Dedifferentiated amniotic fluid mesenchymal stem cell (primary cell): ENCODE data around the gene KRTAP2-1.
"Not testable (repeated sequence)": the region's sequence is repeated elsewhere in the genome, so short reads cannot be mapped to it uniquely, and the experiment has no call there.

Experiments used
- DNase-seq: peaks from one replicate; pipeline ENCODE4 v3.0.0-alpha.2; 2016; ENCODE audit errors: extremely low spot score

The KRTAP2-1 gene

DNA sequence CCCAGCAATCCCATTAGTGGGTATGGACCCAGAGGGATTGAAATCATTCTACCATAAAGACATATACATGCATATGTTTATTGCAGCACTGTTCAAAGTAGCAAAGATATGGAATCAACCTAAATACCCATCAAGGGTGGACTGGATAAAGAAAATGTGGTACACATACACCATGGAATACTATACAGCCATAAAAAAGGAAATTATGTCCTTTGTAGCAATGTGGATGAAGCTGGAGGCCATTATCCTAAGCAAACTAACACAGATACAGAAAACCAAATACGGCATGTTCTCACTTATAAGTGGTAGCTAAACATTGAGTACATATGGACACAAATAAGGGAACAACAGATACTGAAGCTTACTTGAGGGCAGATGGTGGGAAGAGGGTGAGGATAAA, 10.4 kb upstream of the KRTAP2-1 start:
- no peak for DNase-seq

DNA sequence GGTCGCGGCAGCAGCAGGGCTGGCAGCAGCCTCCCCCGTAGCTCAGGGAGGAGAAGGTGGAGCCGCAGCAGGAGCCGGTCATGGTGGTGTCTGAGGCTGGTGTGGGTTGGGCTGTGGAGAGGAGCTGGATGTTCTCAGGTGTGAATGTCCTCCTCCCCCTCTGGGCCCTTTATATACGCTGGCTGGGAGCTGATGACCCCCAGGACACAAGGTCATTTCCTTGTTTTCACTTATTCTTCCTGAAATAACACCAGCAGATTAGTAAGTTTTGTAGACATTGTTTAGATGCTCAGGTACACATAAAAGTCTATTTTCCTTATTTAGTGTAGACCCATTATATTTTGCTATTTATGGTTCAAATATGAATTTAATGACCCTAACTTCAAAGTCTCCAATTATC, 8.0 kb upstream of the KRTAP2-1 start, which contains the start of gene KRTAP2-2:
Gene KRTAP2-2 (minus strand): TSS at position 101 of the 400 bp plus-strand sequence. CDS start 19 bp downstream, at position 82.
- not testable (repeated sequence) for DNase-seq

DNA sequence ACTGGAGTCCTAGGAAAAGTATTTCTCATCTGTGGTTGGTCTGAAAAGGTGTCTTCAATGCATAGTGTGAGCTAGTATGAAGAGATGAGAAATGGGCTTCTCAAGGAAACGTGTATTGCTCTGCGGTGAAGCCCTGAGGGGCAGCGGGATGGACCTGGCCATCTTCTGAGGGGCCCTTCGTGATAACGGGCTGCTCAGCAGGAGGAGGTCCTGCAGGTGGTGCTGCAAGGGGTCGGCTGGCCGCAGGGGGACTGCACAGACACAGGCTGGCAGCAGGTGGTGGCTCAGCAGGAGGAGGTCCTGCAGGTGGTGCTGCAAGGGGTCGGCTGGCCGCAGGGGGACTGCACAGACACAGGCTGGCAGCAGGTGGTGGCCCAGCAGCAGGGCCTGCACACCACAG, 7.4 kb upstream of the KRTAP2-1 start:
- DNase-seq = not testable (repeated sequence)

DNA sequence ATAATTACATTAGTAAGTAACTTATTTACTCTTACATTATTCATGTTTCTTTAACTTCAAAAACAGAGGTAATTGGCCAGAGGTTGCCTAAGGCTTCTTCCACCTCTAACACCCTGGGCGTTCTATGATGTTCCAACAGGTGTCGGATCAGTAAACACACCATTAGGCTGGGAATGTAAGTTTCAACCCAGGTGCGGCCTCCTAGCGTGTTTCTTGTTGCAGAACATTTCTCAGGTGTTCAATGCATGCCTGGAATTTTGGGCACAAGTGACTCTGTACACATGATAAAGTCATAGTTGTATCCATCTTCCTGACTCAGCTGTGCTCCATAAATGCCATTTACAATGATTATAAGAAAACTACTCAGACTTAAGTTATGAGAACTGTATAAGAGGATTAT, 6.9 kb upstream of the KRTAP2-1 start:
- DNase-seq = no peak

DNA sequence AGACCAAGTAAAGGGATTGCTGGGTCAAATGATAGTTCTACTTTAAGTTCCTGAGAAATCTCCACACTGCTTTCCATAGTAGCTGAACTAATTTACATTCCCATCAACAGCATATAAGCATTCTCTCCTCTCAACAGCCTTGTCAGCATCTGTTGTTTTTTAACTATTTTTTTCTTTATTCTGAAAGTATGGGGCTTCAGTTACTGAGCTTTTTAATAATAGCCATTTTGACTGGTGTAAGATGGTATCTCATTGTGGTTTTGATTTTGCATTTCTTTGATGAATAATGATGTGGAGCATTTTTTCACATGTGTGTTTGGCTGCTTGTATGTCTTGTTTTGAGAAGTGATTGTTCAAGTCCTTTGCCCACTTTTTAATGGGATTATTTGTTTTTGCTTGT, 5.5 kb upstream of the KRTAP2-1 start:
- no peak for DNase-seq

DNA sequence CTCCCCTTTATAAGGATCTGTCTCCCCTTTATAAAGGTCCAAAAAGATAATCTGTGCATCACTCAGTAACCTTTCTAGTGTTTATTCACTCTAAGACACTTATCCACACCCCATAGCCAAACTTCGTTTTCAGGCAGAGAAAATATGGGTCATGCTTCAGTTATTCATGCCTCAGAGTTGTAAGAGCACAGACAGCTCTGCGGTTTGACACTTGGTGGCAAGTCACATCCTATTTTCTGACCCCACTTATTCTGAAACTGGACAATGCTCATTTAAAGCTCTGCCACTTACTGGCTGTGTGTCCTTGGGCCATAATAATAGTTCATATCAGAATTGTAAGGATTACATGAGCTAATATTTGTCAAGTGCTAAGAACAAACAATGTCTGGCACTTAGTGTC, 2.0 kb upstream of the KRTAP2-1 start:
- DNase-seq = peak; percentile 42

DNA sequence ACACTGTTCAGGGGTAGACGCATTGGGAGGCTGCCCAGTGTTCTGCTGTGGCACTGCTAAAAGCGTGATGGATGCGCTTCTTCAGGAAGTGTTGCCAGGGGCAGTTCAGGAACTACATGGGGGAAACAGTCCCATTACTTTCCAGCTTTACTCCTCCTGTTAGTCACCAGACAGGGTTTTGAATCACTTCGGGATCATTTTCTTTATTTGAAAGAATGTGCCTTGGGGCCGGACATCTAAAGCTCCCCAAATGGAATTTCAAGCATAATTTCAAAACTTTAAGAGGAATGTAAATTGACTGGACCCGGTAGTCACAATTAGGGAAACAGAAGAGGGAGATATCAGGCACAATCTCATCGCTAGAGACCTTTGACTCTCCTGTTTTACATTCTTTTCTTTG, 1.3 kb upstream of the KRTAP2-1 start:
- DNase-seq = peak; percentile 71

DNA sequence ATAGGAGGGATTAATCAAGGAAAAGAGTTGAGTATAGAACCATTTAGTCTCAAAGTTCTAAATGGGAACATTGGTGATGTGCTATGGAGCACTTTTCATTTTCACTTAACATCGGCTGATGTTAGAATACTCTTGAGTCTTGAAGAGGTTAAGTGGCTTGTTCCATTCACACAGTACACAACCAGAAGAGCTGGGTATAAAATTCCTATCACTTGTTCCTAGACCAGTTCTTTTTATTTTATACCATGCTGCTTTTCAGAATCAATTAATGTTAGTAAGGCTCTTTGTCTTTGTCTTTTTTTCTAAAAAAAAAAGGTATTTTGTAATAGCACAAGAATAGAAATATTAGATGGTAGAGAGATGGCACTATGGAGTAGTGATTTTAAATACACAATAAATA, 4.2 kb downstream of the KRTAP2-1 start:
- DNase-seq = no peak

DNA sequence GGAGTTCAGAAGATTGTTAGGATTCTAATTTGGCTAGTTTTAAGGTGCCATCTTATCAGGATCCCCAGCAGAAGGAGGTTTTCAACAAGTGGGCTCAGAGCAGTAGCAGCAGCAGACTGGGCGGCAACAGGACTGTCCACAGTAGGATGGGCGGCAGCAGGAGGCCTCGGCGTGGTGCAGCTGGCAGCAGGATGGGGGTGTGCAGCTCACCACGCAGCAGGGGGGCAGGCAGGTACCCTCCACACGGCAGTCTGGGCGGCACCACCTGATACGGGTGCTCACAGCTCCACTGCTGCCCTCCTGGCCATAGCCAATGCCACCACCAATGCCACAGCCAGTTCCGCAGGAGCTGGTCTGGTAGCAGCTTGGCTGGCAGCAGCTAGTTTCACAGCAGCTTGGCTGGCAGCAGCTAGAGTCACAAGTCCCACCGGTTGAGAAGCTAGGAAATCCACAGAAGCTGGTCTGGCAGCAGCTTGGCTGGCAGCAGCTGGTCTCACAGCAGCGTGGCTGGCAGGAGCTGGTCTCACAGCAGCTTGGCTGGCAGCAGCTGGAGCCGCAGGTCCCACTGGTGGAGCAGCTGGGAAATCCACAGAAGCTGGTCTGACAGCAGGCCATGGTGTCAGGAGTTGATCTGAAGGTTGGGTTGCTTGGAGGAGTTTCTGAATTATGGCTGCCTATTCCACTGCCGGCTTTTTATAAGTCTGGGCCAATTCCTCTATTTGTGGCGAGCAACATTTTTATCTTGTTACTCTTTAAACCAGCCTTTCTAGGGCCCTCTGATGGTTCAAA, 6.1 kb downstream of the KRTAP2-1 start, which contains the start of gene KRTAP1-1:
Gene KRTAP1-1 (minus strand): TSS at position 668 of the 789 bp plus-strand sequence. CDS start 53 bp downstream, at position 615.
- not testable (repeated sequence) for DNase-seq

DNA sequence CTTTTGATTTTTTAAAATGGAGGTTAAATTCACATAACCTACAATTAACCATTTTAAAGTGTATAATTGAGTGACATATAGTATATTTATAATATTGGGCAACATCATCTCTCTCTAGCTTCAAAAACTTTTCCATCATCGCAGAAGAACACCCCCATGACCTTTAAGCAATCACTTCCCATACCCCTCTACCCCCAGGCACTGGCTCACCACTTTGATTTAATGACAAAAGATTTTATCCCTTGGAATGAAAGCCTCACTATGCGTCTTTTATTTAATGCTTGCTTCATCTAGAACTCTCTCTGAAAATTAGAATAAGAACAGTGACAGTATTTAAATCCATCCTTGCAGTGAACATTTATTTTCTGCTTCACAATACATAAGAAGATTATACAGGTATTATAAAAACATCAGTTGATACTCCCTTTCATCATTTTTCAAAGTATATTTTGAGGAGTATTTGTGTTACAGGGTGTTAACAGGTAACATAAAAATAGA, 9.2 kb downstream of the KRTAP2-1 start:
- DNase-seq = no peak

DNA sequence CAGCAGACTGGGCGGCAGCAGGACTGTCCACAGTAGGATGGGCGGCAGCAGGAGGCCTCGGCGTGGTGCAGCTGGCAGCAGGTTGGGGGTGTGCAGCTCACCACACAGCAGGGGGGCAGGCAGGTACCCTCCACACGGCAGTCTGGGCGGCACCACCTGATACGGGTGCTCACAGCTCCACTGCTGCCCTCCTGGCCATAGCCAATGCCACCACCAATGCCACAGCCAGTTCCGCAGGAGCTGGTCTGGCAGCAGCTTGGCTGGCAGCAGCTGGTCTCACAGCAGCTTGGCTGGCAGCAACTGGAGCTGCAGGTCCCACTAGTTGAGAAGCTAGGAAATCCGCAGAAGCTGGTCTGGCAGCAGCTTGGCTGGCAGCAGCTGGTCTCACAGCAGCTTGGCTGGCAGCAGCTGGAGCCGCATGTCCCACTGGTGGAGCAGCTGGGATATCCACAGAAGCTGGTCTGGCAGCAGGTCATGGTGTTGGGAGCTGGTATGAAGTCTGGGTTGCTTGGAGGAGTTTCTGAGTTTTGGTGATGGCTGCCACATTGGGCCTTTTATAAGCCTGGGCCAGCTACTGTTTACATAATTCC, 12.7 kb downstream of the KRTAP2-1 start, which contains the start of gene KRTAP1-3:
Gene KRTAP1-3 (minus strand): TSS at position 529 of the 590 bp plus-strand sequence. CDS start 53 bp downstream, at position 476.
- not testable (repeated sequence) for DNase-seq

DNA sequence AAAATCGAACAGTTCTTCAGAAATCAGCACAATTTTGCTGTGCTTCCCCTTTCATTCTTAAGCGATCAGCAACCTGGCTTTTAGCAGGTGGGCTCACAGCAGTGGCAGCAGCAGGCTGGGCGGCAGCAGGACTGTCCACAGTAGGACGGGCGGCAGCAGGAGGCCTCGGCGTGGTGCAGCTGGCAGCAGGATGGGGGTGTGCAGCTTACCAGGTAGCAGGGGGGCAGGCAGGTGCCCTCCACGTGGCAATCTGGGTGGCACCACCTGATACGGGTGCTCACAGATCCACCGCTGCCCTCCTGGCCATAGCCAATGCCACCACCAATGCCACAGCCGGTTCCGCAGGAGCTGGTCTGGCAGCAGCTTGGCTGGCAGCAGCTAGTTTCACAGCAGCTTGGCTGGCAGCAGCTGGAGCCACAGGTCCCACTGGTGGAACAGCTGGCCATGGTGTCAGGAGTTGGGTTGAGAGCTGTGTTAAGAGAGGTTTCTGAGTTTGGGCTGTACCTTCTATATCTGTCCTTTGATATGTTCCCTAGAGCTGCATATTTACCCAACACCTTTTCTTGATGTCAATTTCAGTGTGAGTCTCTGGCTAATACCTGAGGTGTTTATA, 17.4 kb downstream of the KRTAP2-1 start, which contains the start of gene KRTAP1-4:
Gene KRTAP1-4 (minus strand): TSS at position 563 of the 613 bp plus-strand sequence. CDS start 117 bp downstream, at position 446.
- no peak for DNase-seq

DNA sequence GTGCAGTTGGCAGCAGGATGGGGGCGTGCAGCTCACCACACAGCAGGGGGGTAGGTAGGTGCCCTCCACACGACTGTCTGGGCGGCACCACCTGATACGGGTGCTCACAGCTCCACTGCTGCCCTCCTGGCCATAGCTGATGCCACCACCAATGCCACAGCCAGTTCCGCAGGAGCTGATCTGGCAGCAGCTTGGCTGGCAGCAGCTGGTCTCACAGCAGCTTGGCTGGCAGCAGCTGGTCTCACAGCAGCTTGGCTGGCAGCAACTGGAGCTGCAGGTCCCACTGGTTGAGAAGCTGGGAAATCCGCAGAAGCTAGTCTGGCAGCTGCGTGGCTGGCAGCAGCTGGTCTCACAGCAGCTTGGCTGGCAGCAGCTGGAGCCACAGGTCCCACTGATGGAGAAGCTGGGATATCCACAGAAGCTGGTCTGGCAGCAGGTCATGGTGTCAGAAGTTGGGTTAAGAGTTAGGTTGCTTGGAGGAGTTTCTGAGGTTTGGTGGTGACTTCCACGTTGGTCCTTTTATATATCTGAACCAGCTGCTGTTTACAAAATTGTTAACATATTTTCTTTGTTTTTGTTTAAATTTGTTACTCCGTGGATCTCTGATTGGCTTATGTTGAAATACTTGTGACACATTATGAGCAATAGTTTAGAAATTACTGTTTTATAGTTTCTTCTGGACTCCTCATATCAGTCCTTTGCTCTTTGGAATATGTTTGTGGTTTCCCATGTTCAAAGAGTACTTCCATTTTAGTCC, 20.2 kb downstream of the KRTAP2-1 start, which contains the start of gene KRTAP1-5:
Gene KRTAP1-5 (minus strand): TSS at position 494 of the 757 bp plus-strand sequence. CDS start 53 bp downstream, at position 441.
- peak; percentile 83 for DNase-seq

DNA sequence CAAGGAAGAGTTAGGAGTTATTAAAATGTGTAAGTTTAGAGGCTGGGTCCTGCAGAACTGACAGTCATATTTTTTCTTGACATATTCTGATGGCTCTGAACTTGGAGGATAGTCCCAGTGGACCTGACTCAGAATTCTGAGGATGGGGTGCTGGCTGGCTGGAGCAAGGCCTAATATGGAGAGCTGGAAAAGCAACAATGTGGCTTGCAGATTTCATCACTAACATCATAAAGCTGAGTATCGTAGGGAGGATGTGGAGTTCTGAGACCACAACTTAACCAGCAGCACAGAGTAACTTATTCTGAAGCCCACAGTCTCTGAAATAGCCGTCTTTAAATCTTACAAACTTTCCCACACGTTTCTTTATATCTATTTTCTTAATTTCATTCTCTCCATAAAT, 22.4 kb downstream of the KRTAP2-1 start:
- DNase-seq = no peak

DNA sequence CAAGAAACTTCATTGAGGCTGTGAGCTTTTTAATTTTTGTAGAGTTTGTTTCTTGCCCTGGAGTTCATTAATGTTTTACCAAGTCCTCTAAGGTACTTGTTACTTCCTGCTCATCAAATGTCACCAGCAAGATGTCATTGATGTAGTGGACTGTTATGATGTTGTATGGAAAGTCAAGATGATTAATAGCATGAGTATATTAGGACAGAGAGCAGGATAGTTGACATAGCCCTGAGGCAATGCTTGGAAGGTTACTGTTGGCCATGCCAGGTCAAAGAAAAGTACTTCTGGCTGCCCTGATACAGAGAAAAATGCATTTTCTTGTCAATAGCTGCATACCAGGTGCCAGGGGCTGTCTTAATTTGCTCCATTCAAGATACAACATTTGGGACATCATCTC, 26.8 kb downstream of the KRTAP2-1 start:
- no peak for DNase-seq

DNA sequence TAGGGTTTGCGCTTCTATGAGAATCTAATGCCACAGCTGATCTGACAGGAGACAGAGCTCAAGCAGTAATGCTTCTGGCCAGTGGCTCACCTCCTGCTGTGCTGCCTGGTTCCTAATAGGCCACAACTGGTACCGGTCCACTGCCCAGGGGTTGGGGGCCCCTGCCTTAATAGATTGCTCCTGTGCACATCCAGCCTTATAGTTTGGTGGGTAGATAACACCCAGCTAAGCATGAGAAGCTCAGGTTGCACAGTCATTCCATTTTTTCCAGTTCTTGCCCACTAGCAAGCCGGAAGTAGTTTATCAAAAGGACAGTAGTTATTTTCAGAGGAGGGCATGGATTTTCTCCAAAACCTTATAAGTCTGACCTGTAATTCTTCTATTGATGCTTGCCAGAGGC, 27.7 kb downstream of the KRTAP2-1 start:
- no peak for DNase-seq

DNA sequence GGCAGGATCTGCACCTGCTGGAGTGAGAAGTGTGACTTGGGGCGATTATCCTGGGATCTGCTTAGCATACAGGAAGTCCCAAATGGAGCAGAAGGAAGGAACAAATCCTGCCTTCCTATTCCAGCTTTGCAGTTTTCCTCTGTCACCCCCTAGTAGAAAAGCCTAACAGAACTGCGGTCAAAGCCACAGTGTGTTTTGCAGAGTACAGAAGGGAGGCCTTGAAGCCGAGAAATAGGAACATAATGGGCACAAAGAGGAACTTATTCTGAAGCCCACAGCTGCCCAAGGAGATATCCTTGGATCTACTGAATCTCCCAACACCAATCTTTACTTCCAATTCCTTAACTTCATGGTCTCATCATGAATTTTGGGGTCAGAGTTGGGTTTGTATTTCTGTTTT, 28.6 kb downstream of the KRTAP2-1 start:
- no peak for DNase-seq

DNA sequence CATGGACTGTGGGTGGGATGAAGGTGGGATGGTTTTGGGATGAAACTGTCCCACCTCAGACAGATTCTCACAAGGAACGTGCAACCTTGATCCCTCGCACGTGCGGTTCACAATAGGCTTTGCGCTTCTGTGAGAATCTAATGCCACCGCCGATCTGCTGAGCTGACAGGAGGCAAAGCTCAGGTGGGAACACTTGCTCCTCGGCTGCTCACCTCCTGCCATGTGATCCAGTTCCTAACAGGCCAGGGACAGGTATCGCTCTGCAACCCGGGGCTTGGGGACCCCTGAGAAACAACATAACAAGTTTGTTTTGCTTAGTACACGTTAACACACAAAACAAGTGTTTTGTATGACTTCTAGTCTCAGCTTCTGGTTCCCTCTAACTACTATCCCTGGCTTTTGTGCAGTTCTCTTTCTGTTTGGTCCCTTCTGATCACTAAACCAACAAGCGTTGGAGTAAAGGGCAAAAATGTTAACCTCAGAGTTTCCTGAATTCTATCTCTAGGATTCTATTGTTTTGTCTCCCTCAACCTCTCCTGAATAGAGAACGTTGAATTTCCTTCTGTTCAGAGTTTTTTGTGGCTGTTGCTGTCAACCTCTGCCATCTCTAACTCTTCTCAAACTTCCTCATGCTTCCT, 30.4 kb downstream of the KRTAP2-1 start:
- no peak for DNase-seq

DNA sequence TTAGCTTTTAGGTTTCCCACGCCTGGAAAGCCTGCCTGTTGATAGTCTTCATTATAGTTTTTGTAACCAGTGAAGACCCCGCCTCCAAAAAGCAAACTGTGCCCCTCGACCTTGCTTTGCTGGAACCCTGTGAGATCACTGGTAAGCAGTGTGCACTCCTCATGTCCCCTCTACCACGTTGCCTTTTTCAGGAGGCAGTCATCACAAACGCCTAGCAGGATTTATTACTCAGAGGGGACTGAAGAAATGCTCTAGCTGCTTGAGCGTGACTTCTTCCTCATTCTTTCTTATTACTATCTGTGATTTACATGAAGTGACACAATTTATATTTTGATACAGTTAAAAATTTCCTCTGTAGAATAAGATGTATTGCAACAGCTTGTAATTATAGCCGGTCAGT, 31.7 kb downstream of the KRTAP2-1 start:
- DNase-seq = no peak

DNA sequence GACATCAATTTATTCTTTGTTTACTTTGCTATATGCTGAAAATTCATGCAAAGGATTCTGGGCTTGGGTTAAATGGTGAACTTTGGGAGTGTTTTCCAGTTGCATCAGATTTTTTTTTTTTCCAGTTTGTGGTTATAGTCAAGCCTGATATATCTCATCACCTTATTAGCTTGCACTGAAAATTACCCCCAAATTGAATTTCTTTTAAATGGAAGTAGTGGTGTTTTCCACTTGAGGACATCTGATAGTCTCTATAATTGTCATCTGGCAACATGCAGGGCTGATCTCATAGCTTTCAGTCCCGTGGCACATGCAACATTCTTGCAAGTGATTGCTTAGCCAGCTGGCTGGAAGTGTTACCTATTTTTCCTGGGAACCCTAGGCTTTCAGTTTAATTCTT, 33.5 kb downstream of the KRTAP2-1 start:
- peak; percentile 88 for DNase-seq

DNA sequence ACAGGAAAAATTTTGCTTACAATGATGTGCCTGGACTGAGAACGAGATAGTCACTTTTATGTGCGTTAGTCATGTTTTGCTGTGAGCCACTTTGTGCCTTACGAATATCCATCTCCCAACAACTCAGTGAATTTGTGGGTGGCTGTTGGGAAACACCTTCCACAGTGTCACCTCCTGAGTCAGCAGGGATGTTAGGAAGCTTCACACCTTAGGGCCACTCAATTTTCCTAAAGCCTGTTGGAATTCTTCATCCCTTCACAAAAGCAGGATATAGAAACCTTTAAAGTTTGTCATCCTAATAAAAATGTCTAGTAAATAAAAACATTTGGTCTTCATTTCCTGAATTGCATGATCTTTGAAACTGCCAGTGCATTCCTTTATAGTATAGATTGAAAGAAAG, 33.9 kb downstream of the KRTAP2-1 start:
- DNase-seq = no peak
